Endothelial cell of umbilical vein (primary cell): ENCODE results near the gene DNAJB8.
A peak's percentile ranks its signal among the peaks of the same experiment; 100 is the strongest.

Source experiments
- EZH2 ChIP-seq: IDR thresholded peaks from 2 replicates; pipeline ENCODE4 v1.6.1; 2012; ENCODE audit warnings: borderline replicate concordance, low read depth, mild to moderate bottlenecking, moderate library complexity, low read length, inconsistent platforms; ENCODE audit not compliant: severe bottlenecking
- JUN ChIP-seq: IDR thresholded peaks from 2 replicates; pipeline ENCODE4 v1.6.1; 2011; ENCODE audit warnings: borderline replicate concordance, low read depth; ENCODE audit not compliant: insufficient read length, insufficient read depth
- MYC ChIP-seq: IDR thresholded peaks from one replicate; pipeline ENCODE4 v1.6.1; 2011; ENCODE audit warnings: mild to moderate bottlenecking, low read depth, low read length
- POLR2A ChIP-seq: IDR thresholded peaks from 2 replicates; pipeline ENCODE4 v1.6.1; 2012; ENCODE audit warnings: low read depth, mild to moderate bottlenecking, control low read depth, low read length
- POLR2AphosphoS5 ChIP-seq: IDR thresholded peaks from 2 replicates; pipeline ENCODE4 v1.6.1; 2012; ENCODE audit warnings: low read depth, mild to moderate bottlenecking, control low read depth, low read length, moderate library complexity; ENCODE audit not compliant: insufficient read depth
- TF ChIP-seq, protein P1 (sequence below), 2 donors: IDR thresholded peaks; 1 replicate in 1 of 2; 2 replicates in 1 of 2; pipeline ENCODE4 v1.5.1; 2011; ENCODE audit warnings: low read length in 2 of 2, mild to moderate bottlenecking in 2 of 2, moderate library complexity in 2 of 2, control low read depth in 1 of 2, inconsistent platforms in 1 of 2, low read depth in 1 of 2; ENCODE audit not compliant: insufficient read depth in 1 of 2; ENCODE audit errors: extremely low read depth in 1 of 2

DNA sequence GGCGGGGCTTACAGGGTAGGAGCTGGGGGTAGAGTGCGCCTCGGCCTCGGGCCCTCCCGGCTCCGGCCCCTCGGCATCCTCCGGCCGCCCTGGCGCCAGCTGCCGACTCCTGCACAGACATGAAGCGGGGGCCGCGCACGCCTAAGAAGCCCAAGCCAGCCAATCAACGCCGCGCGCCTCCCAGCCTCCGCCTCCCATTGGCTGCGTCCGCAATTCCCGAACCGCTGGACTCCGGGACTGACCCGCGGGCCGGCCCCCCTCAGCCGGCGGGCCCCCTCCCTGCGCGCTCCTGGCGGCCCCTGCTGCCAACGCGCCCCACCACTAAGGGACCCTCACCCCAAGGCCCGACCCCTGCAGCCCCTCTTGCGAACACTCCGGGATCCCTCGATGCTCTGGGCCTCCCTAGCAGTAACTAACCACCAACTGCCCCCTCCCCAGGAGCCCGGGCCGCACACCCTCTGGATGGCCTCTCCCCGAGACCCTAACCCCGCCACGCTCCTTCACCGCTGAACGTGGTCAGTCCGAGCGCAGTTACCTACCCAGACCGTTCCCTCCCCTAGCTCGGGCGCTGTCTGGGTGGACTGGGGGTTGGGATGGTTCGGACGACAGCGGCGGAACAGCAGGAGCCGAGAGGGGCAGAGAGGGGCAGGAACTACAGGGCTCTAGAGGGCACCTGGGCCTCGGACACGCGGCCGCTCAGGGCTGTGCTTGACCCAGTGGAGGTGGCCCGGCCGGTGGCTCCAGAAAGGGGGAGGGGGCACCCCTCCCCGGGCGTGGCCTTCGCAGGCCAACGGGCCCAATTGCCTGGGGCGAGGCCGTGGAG is 21.3 kb upstream of the DNAJB8 start:
- TF ChIP-seq, protein P1, sequence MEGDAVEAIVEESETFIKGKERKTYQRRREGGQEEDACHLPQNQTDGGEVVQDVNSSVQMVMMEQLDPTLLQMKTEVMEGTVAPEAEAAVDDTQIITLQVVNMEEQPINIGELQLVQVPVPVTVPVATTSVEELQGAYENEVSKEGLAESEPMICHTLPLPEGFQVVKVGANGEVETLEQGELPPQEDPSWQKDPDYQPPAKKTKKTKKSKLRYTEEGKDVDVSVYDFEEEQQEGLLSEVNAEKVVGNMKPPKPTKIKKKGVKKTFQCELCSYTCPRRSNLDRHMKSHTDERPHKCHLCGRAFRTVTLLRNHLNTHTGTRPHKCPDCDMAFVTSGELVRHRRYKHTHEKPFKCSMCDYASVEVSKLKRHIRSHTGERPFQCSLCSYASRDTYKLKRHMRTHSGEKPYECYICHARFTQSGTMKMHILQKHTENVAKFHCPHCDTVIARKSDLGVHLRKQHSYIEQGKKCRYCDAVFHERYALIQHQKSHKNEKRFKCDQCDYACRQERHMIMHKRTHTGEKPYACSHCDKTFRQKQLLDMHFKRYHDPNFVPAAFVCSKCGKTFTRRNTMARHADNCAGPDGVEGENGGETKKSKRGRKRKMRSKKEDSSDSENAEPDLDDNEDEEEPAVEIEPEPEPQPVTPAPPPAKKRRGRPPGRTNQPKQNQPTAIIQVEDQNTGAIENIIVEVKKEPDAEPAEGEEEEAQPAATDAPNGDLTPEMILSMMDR (IDR thresholded peaks at IDR 0.05; ENCODE audit: extremely low read depth in 1 of 2, insufficient read depth in 1 of 2, low read depth in 1 of 2, low read length in 2 of 2), result no peak
- TF ChIP-seq POLR2A (peak; percentile 99), EZH2 (no peak), POLR2AphosphoS5 (peak; percentile 99), JUN (no peak), MYC (peak; percentile 7)
